ENCODE data around the gene EXOC4.

EXOC4 gene

GRCh38 chr7:133434246-133434865 is 181.5 kb downstream of the EXOC4 start:
- peak; percentile 43 for DNase-seq

- DNase-seq: peak; percentile 72
These were observed 183.1 kb downstream of the EXOC4 start for GRCh38 chr7:133436014-133436428.

DNA sequence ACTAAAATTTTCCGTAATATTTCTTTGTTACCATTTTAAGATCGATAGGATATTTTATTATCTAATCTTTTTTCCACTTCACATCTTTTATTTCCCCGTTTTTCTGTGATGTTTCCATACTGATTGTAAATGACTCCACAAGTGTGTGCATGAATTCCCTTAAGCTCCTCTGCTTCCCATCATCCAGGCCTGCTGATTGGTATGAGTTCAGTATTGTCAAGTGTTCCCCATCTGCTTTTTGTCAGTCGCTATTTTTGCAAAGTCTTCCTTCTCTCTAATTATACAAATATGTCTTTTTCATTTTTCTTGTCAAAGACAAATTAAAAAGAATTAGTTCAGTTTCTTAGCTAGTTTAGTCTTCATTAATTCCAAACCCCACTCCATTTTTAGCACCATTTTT is 184.7 kb downstream of the EXOC4 start:
- DNase-seq: no peak

- no peak for DNase-seq
These were observed 189.9 kb downstream of the EXOC4 start for GRCh38 chr7:133442818-133443217.

DNA sequence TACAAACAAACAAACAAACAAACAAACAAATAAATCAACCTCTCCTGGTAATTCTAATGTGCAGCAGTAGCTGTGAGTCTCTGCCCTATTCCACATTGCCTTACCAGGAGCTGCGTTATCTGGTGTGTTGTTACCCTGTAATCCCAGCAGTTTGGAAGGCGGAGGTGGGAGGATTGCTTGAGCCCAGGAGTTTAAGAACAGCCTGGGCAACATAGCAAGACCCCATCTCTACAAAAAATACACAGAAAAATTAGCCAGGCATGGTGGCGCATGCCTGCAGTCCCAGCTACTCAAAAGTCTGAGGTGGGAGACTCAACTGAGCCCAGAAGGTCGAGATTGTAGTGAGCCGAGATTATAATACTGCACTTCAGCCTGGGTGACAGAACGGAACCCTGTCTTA is 192.7 kb downstream of the EXOC4 start:
- no peak for DNase-seq

- no peak for DNase-seq
These were observed 195.1 kb downstream of the EXOC4 start for GRCh38 chr7:133448012-133448411.

- no peak for DNase-seq
These were observed 199.7 kb downstream of the EXOC4 start for GRCh38 chr7:133452577-133452976.

GRCh38 chr7:133458688-133459087 is 205.8 kb downstream of the EXOC4 start:
- DNase-seq: no peak

DNA sequence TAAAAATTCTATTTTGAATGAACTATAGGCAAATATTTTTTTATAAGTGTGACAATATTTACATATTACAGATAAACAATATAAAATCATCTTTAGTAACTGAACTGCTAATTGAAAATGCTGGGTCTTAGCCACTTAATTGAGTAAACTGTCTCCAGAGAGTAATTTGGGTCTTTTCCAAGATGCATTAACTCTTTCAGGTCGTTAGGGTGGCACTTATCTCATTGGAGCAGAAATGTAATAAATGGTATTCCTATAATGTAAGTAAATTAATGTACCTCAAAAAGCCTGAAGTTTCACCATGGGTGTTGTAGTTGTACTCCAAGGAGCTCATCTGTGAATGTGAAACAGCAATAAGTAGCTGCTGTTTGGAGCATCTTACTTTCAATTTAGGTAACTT is 208.5 kb downstream of the EXOC4 start:
- DNase-seq: no peak

GRCh38 chr7:133475655-133476054 is 222.8 kb downstream of the EXOC4 start:
- no peak for DNase-seq

- no peak for DNase-seq
These were observed 224.9 kb downstream of the EXOC4 start for GRCh38 chr7:133477791-133478190.

GRCh38 chr7:133478591-133479135 is 225.8 kb downstream of the EXOC4 start:
- DNase-seq: no peak

GRCh38 chr7:133479456-133480065 is 226.7 kb downstream of the EXOC4 start:
- DNase-seq: no peak

DNA sequence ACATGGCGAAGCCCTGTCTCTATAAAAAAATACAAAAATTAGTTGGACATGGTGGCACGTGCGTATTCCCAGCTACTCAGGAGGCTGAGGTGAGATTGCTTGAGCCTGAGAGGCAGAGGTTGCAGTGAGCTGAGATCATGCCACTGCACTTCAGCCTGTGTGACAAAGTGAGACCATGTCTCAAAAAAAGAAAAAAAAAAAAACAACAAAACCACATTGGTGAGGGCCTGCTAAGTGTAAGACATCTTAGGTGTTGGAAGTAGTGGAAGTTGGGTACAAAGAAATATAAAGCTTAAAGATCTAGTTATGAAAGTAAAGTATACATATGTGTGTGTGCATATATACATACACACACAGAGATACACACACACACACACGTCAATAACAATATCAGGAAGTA is 228.0 kb downstream of the EXOC4 start:
- DNase-seq: no peak

GRCh38 chr7:133481676-133482075 is 228.8 kb downstream of the EXOC4 start:
- DNase-seq: peak; percentile 38

GRCh38 chr7:133482599-133482998 is 229.7 kb downstream of the EXOC4 start:
- no peak for DNase-seq

DNA sequence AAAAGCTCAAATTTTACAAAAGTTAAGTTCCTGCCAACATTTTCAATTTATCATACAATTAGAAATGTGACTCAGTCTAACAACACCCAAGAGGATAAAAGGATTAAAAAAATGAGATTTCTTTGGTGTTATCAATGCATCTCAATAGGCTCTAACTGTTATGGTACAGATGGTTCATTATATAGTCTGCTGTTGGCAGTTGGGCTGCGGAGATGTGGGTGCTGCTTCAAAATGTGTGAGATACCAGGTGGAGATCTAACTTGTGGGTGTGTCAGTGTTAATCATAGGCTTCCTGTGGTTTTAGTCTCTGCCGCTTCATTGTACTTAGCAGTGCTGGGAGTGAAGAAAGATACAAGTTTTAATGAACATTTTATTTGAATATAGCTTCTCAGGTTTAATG is 231.2 kb downstream of the EXOC4 start:
- DNase-seq: no peak

- DNase-seq: no peak
These were observed 237.0 kb downstream of the EXOC4 start for GRCh38 chr7:133489906-133490305.

- DNase-seq: no peak
These were observed 238.4 kb downstream of the EXOC4 start for GRCh38 chr7:133491201-133491691.

- DNase-seq: no peak
These were observed 239.2 kb downstream of the EXOC4 start for GRCh38 chr7:133491846-133492652.

DNA sequence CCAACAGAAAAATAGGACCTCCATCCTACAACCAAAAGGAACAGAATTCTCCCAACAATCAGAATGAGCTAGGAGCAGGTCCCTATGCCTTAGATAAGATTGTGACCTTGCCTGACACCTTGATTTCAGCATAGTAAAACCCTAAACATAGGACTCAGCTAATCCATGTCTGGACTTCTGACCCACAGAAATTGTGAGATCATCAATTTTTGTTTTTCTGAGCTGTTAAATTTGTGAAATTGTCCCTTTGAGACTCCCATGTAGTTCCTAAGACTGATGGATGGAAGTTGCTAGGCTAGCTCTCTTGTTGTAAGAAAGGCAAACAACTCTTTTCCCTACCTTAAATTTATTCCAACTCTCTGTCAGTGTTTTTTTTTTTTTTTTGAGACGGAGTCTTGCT is 244.2 kb downstream of the EXOC4 start:
- DNase-seq: no peak

DNA sequence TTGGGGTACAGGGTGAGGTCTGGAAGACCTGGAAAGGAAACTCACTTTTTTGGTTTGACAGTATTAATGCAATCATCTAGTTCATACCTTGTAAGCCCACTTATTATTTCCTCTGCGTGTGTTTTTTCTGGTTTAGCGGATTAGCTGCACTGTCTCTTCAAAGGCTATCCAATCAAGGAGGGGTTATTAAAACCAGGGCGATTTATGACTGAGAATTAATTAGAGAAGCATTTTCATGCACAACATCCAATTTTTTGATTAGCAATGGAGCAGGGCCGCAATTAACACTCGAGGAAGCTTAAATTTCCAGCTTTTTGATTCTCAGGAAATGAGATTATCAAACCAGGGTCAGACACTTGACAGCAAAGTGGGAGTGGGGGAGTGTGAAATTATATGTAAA is 248.9 kb downstream of the EXOC4 start:
- DNase-seq: no peak

- no peak for DNase-seq
These were observed 249.6 kb downstream of the EXOC4 start for GRCh38 chr7:133502498-133502897.

DNA sequence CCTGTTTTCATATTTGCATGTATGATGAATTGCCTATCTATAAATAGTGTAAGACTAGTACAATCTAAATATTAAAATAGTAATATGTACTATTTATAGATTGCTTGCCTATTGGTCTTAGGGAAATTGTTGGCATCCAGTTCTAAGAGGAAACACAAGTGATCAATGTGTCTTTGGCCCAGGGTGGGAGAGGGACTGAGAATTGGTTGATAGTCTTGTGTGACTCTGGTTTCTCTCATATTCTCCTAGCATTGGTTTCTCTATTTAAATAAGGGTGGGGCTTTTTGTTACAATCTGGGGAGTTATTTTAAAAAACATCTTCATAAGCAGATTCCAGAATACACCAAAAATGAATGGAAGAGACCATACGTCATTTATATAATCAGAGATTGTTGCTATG is 250.1 kb downstream of the EXOC4 start:
- no peak for DNase-seq
